Activated CD8-positive, alpha-beta memory T cell treated with anti-CD3 and anti-CD28 coated beads for 48 hours (primary cell): ENCODE results near the gene KSR1.
"Not testable (repeated sequence)": the region's sequence is repeated elsewhere in the genome, so short reads cannot be mapped to it uniquely, and the experiment has no call there.

Experiments used
- DNase-seq, 3 experiments: peaks; one replicate each; pipeline ENCODE4 v3.0.0-alpha.2; 2020; ENCODE audit warnings: low read depth in 2 of 3, low spot score in 2 of 3

Gene KSR1

GRCh38 chr17:27671591-27671910 lies 215.3 kb downstream of the KSR1 start:
- no peak for DNase-seq

- not testable (repeated sequence) for DNase-seq
Measured at GRCh38 chr17:27671977-27672480, 215.8 kb downstream of the KSR1 start.

DNA sequence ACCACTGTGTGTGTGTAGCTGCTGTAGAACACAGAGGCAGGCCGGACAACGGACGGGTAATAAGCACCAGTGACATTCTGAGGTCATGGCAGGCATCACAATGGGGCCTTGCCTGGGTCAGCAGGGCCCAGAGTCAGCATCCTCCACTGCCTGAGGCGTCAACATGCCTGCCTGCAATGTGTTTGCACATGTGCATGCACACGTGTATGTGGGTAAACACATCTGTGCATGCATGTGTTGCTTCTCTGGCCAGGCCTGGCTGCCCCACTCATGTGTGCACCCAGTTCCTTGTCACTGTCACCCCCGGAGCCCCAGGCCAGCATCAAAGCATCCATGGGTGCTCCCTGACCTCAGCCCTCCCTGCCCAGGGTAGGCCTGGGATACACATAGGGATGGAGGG lies 218.1 kb downstream of the KSR1 start:
- DNase-seq: no peak
